ENCODE measurements around the gene CHD6. TPM values are rescaled to one million over a fixed set of nuclear protein-coding genes. Genes with fewer than 3 reads are reported as not detected.

CHD6 gene
- total RNA-seq, 4 donors from 2014 or later = 21.5 to 130 (median 33.6) TPM

- Histone ChIP-seq H3K36me3 (peaks cover 0 to 13% (median 0%) of the 10 kb centered on the region in 3 donors), H3K4me1 (no peaks in the 10 kb centered on the region), H3K27ac (no peak overlapping the region), H3K4me3 (no peak overlapping the region), H3K27me3 (no peaks in the 10 kb centered on the region), H3K9me3 (no peaks in the 10 kb centered on the region)
- DNase-seq = no peak
- TF ChIP-seq CTCF (IDR thresholded peaks at IDR 0.05) (no peak), POLR2A (IDR thresholded peaks at IDR 0.05) (no peak)
These were observed 120.8 kb downstream of the CHD6 start for GRCh38 chr20:41497186-41497895.

- DNase-seq = no peak
- Histone ChIP-seq H3K4me1 (no peaks in the 10 kb centered on the region), H3K9me3 (no peaks in the 10 kb centered on the region), H3K36me3 (peaks cover 0 to 39% (median 0%) of the 10 kb centered on the region in 3 donors), H3K27ac (no peak overlapping the region), H3K4me3 (no peak overlapping the region), H3K27me3 (no peaks in the 10 kb centered on the region)
- TF ChIP-seq CTCF (IDR thresholded peaks at IDR 0.05) (no peak), POLR2A (IDR thresholded peaks at IDR 0.05) (no peak)
These were observed 123.7 kb downstream of the CHD6 start for GRCh38 chr20:41494451-41494850.

- Histone ChIP-seq H3K9me3 (no peaks in the 10 kb centered on the region), H3K4me3 (no peak overlapping the region), H3K27me3 (no peaks in the 10 kb centered on the region), H3K27ac (no peak overlapping the region), H3K36me3 (peaks cover 0 to 49% (median 0%) of the 10 kb centered on the region in 3 donors), H3K4me1 (no peaks in the 10 kb centered on the region)
- no peak for TF ChIP-seq POLR2A (IDR thresholded peaks at IDR 0.05)
- TF ChIP-seq CTCF (IDR thresholded peaks at IDR 0.05) = no peak
- DNase-seq = no peak
These were observed 134.6 kb downstream of the CHD6 start for GRCh38 chr20:41483553-41483930.

GRCh38 chr20:41482647-41483552, 135.3 kb downstream of the CHD6 start:
- DNase-seq = no peak
- TF ChIP-seq CTCF (IDR thresholded peaks at IDR 0.05) = no peak
- no peak for TF ChIP-seq POLR2A (IDR thresholded peaks at IDR 0.05)
- no peak overlapping the region for H3K4me3 ChIP-seq
- H3K4me1 ChIP-seq = no peaks in the 10 kb centered on the region
- H3K9me3 ChIP-seq = no peaks in the 10 kb centered on the region
- H3K27ac ChIP-seq = no peak overlapping the region
- no peaks in the 10 kb centered on the region for H3K27me3 ChIP-seq
- peaks cover 0 to 43% (median 0%) of the 10 kb centered on the region in 3 donors for H3K36me3 ChIP-seq

- Histone ChIP-seq H3K9me3 (no peaks in the 10 kb centered on the region), H3K4me1 (peaks cover 0 to 6% (median 0%) of the 10 kb centered on the region in 4 donors), H3K36me3 (peaks cover 0 to 20% (median 0%) of the 10 kb centered on the region in 3 donors), H3K27me3 (no peaks in the 10 kb centered on the region), H3K27ac (no peak overlapping the region), H3K4me3 (no peak overlapping the region)
- no peak for DNase-seq
- TF ChIP-seq POLR2A (IDR thresholded peaks at IDR 0.05) (no peak), CTCF (IDR thresholded peaks at IDR 0.05) (no peak)
These were observed 138.0 kb downstream of the CHD6 start for GRCh38 chr20:41480054-41480770.
